Measurements from ENCODE around the gene CACNA1C.

GRCh38 chr12:2347844-2348481, 295.2 kb downstream of the CACNA1C start:
- TF ChIP-seq CTCF (IDR thresholded peaks at IDR 0.05): no peak
- TF ChIP-seq POLR2A (IDR thresholded peaks at IDR 0.05): no peak
- no peak for TF ChIP-seq EP300 (IDR thresholded peaks at IDR 0.05)
- TF ChIP-seq POLR2AphosphoS5 (IDR thresholded peaks at IDR 0.05): no peak
